ENCODE data around the gene ANKRD39. TPM values are rescaled to one million over a fixed set of nuclear protein-coding genes. Genes with fewer than 3 reads are reported as not detected.

ANKRD39 gene
- total RNA-seq, 1 experiment from 2014 or later: 25.3 TPM

DNA sequence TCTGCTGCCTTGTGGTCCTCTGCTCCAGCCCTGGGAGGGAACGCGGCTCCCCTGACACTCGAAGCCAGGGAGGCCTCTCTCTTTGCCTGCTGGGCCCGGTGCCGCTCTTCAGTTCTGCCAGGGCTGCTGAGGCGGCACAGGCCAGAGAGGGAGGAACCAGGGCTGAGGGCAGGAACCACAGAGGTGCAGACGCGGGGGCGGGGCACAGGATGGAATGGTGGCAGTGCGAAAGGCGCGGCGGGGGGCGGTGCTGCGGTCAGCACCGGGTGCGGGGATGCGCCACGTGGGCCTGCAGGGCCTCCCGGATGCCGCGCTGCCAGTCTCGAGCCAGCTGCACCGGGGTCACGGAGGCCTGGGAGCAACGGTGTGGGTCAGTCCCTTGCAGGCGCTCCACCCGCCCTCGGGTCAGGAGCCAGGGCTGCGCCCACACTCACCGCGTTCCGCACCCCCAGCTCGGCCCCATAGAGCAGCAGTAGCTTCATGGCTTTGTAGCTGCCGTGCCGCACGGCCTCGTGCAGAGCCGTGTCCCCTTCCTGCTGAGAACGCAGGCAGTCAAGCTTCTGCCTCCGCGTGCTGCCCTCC is 18.4 kb downstream of the ANKRD39 start:
- Histone ChIP-seq H3K27me3 (replicated peaks; ENCODE audit: insufficient read depth, low read depth, low read length, poor library complexity) (no peaks in the 10 kb centered on the region), H3K4me1 (ENCODE audit: insufficient read depth, low read length, poor library complexity, severe bottlenecking) (no peaks in the 10 kb centered on the region), H3K36me3 (ENCODE audit: insufficient read depth, low read length, poor library complexity, severe bottlenecking) (no peaks in the 10 kb centered on the region), H3K4me3 (ENCODE audit: low read depth, low read length, poor library complexity, severe bottlenecking) (no peak overlapping the region), H3K27ac (ENCODE audit: low read depth, low read length, poor library complexity, severe bottlenecking) (no peak overlapping the region), H3K9me3 (ENCODE audit: low read depth, low read length, poor library complexity, severe bottlenecking) (no peaks in the 10 kb centered on the region)
- ChIA-PET POLR2A (ENCODE audit: low non-redundant PET) (no interaction called here), CTCF (no interaction called here)
- intact Hi-C loops (cut with micrococcal nuclease; ENCODE audit: unreplicated experiment): no loop called here
- DNase-seq (ENCODE audit: low spot score): no peak
- no TSS peak for BruUV-seq (replicated peaks)
- no peak for TF ChIP-seq EZH2 (IDR thresholded peaks at IDR 0.05; ENCODE audit: borderline replicate concordance, low read depth, low read length, poor library complexity, severe bottlenecking)
- TF ChIP-seq, protein P1, sequence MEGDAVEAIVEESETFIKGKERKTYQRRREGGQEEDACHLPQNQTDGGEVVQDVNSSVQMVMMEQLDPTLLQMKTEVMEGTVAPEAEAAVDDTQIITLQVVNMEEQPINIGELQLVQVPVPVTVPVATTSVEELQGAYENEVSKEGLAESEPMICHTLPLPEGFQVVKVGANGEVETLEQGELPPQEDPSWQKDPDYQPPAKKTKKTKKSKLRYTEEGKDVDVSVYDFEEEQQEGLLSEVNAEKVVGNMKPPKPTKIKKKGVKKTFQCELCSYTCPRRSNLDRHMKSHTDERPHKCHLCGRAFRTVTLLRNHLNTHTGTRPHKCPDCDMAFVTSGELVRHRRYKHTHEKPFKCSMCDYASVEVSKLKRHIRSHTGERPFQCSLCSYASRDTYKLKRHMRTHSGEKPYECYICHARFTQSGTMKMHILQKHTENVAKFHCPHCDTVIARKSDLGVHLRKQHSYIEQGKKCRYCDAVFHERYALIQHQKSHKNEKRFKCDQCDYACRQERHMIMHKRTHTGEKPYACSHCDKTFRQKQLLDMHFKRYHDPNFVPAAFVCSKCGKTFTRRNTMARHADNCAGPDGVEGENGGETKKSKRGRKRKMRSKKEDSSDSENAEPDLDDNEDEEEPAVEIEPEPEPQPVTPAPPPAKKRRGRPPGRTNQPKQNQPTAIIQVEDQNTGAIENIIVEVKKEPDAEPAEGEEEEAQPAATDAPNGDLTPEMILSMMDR (conservative IDR thresholded peaks at IDR 0.05; ENCODE audit: low read depth, low read length): no peak

DNA sequence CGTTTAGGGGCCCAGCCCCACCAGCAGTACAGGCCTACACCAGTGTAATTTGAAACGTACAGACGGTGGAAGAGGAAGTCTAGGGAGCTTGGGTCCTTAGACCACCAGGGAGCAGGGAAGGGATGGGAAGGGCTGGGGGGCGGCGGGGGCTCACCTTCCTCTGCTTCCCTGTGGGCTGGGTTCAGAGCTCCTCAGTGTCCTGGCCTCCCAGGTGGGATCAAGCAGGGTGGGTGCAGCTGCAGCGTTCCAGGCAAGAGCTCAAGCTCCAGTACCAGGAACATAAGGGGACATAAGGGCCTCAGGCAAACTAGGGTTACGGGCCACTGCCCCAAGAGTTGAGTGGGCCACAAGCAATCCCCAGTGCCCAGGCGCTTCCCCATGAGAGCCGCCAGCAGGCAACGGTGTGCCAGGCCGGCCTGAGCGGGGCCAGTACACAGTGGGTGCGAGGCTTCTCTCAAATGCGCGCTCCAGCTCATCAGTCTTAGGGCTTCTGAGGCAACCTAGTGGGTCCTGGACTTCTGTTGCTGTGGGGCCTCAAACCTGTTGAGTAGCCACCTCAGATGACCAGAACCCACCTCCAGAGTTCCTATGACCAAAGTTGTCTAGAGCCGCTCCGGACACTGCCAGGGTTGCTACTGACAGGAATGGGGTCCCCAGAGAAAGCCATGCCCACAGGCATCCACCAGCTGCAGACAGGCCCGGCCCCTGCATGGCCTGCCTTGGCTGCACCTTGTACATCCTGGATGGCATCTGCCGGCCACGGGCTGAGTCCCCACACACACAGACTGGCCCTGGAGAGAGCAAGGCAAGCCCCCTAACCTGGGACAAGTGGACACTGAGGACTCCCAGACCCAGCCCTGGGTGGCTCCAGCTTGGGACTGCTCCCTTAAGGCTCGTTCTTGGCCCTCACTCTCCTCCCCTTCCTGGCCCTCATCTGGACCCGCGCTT is 19.2 kb downstream of the ANKRD39 start:
- no peak overlapping the region for H3K27ac ChIP-seq (ENCODE audit: low read depth, low read length, poor library complexity, severe bottlenecking)
- CTCF ChIA-PET: no interaction called here
- POLR2A ChIA-PET (ENCODE audit: low non-redundant PET): interaction anchor here (0.5 kb wide), 1 partner anchor 30 kb away, joined by 3 read pairs; no protein-coding TSS in a partner anchor
- no peaks in the 10 kb centered on the region for H3K4me1 ChIP-seq (ENCODE audit: insufficient read depth, low read length, poor library complexity, severe bottlenecking)
- no peak for TF ChIP-seq EZH2 (IDR thresholded peaks at IDR 0.05; ENCODE audit: borderline replicate concordance, low read depth, low read length, poor library complexity, severe bottlenecking)
- TF ChIP-seq, protein P1 (conservative IDR thresholded peaks at IDR 0.05; ENCODE audit: low read depth, low read length): no peak
- no TSS peak for BruUV-seq (replicated peaks)
- DNase-seq (ENCODE audit: low spot score): no peak
- H3K36me3 ChIP-seq (ENCODE audit: insufficient read depth, low read length, poor library complexity, severe bottlenecking): no peaks in the 10 kb centered on the region
- H3K4me3 ChIP-seq (ENCODE audit: low read depth, low read length, poor library complexity, severe bottlenecking): no peak overlapping the region
- no peaks in the 10 kb centered on the region for H3K9me3 ChIP-seq (ENCODE audit: low read depth, low read length, poor library complexity, severe bottlenecking)
- intact Hi-C loops (cut with micrococcal nuclease; ENCODE audit: unreplicated experiment): no loop called here
- H3K27me3 ChIP-seq (replicated peaks; ENCODE audit: insufficient read depth, low read depth, low read length, poor library complexity): no peaks in the 10 kb centered on the region

DNA sequence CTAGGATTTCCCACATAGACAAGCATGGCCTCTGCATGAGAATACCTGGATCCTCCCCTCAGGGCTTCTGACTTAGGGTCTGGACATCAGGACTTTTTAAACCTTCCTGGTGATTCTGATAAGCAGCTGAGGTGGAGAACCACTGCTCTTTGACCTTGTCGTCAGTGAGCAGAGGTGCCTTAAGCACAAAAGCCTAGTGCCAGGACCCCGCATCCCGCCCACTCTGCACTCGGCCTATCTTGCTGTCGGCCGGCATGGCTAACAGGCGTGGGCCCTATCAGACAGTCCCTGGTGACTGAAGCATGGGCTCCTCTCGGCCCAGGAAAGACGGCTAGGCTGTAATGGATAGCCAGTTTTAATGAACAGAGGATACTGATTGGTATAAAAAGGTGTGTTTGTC is 20.2 kb downstream of the ANKRD39 start:
- POLR2A ChIA-PET (ENCODE audit: low non-redundant PET): no interaction called here

More for the DNA sequence above, 20.2 kb downstream of the ANKRD39 start:
- no peaks in the 10 kb centered on the region for H3K9me3 ChIP-seq (ENCODE audit: low read depth, low read length, poor library complexity, severe bottlenecking)
- TF ChIP-seq EZH2 (IDR thresholded peaks at IDR 0.05; ENCODE audit: borderline replicate concordance, low read depth, low read length, poor library complexity, severe bottlenecking): no peak
- no peaks in the 10 kb centered on the region for H3K4me1 ChIP-seq (ENCODE audit: insufficient read depth, low read length, poor library complexity, severe bottlenecking)
- CTCF ChIA-PET: no interaction called here
- intact Hi-C loops (cut with micrococcal nuclease; ENCODE audit: unreplicated experiment): no loop called here
- H3K4me3 ChIP-seq (ENCODE audit: low read depth, low read length, poor library complexity, severe bottlenecking): no peak overlapping the region
- DNase-seq (ENCODE audit: low spot score): no peak
- H3K27me3 ChIP-seq (replicated peaks; ENCODE audit: insufficient read depth, low read depth, low read length, poor library complexity): no peaks in the 10 kb centered on the region
- H3K27ac ChIP-seq (ENCODE audit: low read depth, low read length, poor library complexity, severe bottlenecking): no peak overlapping the region
- no TSS peak for BruUV-seq (replicated peaks)
- peaks cover 10% of the 10 kb centered on the region for H3K36me3 ChIP-seq (ENCODE audit: insufficient read depth, low read length, poor library complexity, severe bottlenecking)

Measured in A673 (cell line).